H9 (cell line): Measurements from ENCODE around the gene NAP1L1. TPM values are rescaled to one million over a fixed set of nuclear protein-coding genes. Genes with fewer than 3 reads are reported as not detected.

Experiments
- DNase-seq: peaks from one replicate; pipeline ENCODE4 v3.0.0-alpha.2; 2017
- H2AFZ ChIP-seq: one replicate; pipeline ENCODE4 v1.6.1; 2013; ENCODE audit warnings: mild to moderate bottlenecking, low read length, control low read depth, moderate library complexity
- H2AK5ac ChIP-seq: 2 replicates; pipeline ENCODE4 v1.6.1; 2013; ENCODE audit warnings: low read length, control low read depth, mixed read lengths; ENCODE audit not compliant: insufficient read length
- H2BK120ac ChIP-seq: one replicate; pipeline ENCODE4 v1.6.1; 2013; ENCODE audit warnings: low read depth, mild to moderate bottlenecking, low read length, control low read depth, inconsistent platforms; ENCODE audit not compliant: poor library complexity, severe bottlenecking
- H2BK12ac ChIP-seq: 2 replicates; pipeline ENCODE4 v1.6.1; 2013; ENCODE audit warnings: low read length, control low read depth, mixed read lengths, low read depth; ENCODE audit not compliant: insufficient read length
- H2BK15ac ChIP-seq: 2 replicates; pipeline ENCODE4 v1.6.1; 2013; ENCODE audit warnings: low read depth, low read length, control low read depth
- H2BK20ac ChIP-seq: one replicate; pipeline ENCODE4 v1.6.1; 2013; ENCODE audit warnings: low read depth, mild to moderate bottlenecking, low read length, control low read depth, inconsistent platforms; ENCODE audit not compliant: poor library complexity, severe bottlenecking
- H2BK5ac ChIP-seq: 2 replicates; pipeline ENCODE4 v1.6.1; 2013; ENCODE audit warnings: low read length, control low read depth, mixed read lengths; ENCODE audit not compliant: insufficient read length
- H3K14ac ChIP-seq: 2 replicates; pipeline ENCODE4 v1.6.1; 2013; ENCODE audit warnings: low read length, control low read depth; ENCODE audit not compliant: insufficient read depth
- H3K18ac ChIP-seq: 2 replicates; pipeline ENCODE4 v1.6.1; 2013; ENCODE audit warnings: low read depth, mild to moderate bottlenecking, mixed read lengths, low read length, control low read depth; ENCODE audit not compliant: insufficient read length
- H3K23ac ChIP-seq: 2 replicates; pipeline ENCODE4 v1.6.1; 2013; ENCODE audit warnings: low read length, control low read depth, mixed read lengths, low read depth; ENCODE audit not compliant: insufficient read length
- H3K23me2 ChIP-seq: 2 replicates; pipeline ENCODE4 v1.6.1; 2013; ENCODE audit warnings: low read depth, mild to moderate bottlenecking, mixed read lengths, low read length, control low read depth; ENCODE audit not compliant: insufficient read length, poor library complexity, severe bottlenecking
- H3K27ac ChIP-seq: 2 replicates; pipeline ENCODE4 v1.5.1; 2013; ENCODE audit warnings: low read length, control low read depth, mixed read lengths, low read depth; ENCODE audit not compliant: insufficient read length
- H3K27me3 ChIP-seq: 2 replicates; pipeline ENCODE4 v1.6.1; 2013; ENCODE audit warnings: low read length, control low read depth, inconsistent platforms; ENCODE audit not compliant: insufficient read depth
- H3K4ac ChIP-seq: 2 replicates; pipeline ENCODE4 v1.6.1; 2013; ENCODE audit warnings: low read depth, mild to moderate bottlenecking, control low read depth, inconsistent platforms, low read length, moderate library complexity
- H3K4me1 ChIP-seq: 2 replicates; pipeline ENCODE4 v1.6.1; 2013; ENCODE audit warnings: low read length, control low read depth, inconsistent platforms; ENCODE audit not compliant: insufficient read depth
- H3K4me2 ChIP-seq: 2 replicates; pipeline ENCODE4 v1.6.1; 2013; ENCODE audit warnings: low read length, control low read depth, mixed read lengths; ENCODE audit not compliant: insufficient read length, insufficient read depth
- H3K56ac ChIP-seq: 2 replicates; pipeline ENCODE4 v1.6.1; 2013; ENCODE audit warnings: low read depth, mild to moderate bottlenecking, mixed read lengths, low read length, control low read depth; ENCODE audit not compliant: insufficient read length
- H3K79me1 ChIP-seq: 2 replicates; pipeline ENCODE4 v1.6.1; 2013; ENCODE audit warnings: low read depth, mild to moderate bottlenecking, moderate library complexity, low read length, control low read depth, inconsistent platforms; ENCODE audit not compliant: insufficient read depth, poor library complexity, severe bottlenecking
- H3K79me2 ChIP-seq: 2 replicates; pipeline ENCODE4 v1.6.1; 2013; ENCODE audit warnings: low read length, control low read depth, inconsistent platforms; ENCODE audit not compliant: insufficient read depth
- H3K9ac ChIP-seq: 2 replicates; pipeline ENCODE4 v1.6.1; 2013; ENCODE audit warnings: low read length, control low read depth, mixed read lengths; ENCODE audit not compliant: insufficient read length; ENCODE audit errors: extremely low read depth
- H3K9me3 ChIP-seq: one replicate; pipeline ENCODE4 v1.6.1; 2013; ENCODE audit warnings: low read depth, low read length, inconsistent platforms; ENCODE audit not compliant: control insufficient read depth
- H3T11ph ChIP-seq: one replicate; pipeline ENCODE4 v1.6.1; 2013; ENCODE audit warnings: mild to moderate bottlenecking, low read length, control low read depth, inconsistent platforms
- H4K20me1 ChIP-seq: one replicate; pipeline ENCODE4 v1.6.1; 2013; ENCODE audit not compliant: control insufficient read depth, insufficient read length, insufficient read depth
- H4K5ac ChIP-seq: 2 replicates; pipeline ENCODE4 v1.6.1; 2013; ENCODE audit warnings: low read depth, mild to moderate bottlenecking, mixed read lengths, low read length, control low read depth; ENCODE audit not compliant: insufficient read length
- H4K8ac ChIP-seq: replicated peaks from 2 replicates; pipeline ENCODE4 v1.6.1; 2013; ENCODE audit warnings: low read length, control low read depth, mixed read lengths, low read depth; ENCODE audit not compliant: insufficient read length
- H4K91ac ChIP-seq: 2 replicates; pipeline ENCODE4 v1.6.1; 2013; ENCODE audit warnings: low read depth, mild to moderate bottlenecking, moderate library complexity, mixed read lengths, low read length, control low read depth; ENCODE audit not compliant: insufficient read length
- H3K27ac Mint-ChIP-seq, 3 experiments: 2 replicates in 2 of 3; 3 replicates in 1 of 3; pipeline ENCODE4 v1.8.0; 2020 to 2021; ENCODE audit warnings: mixed read lengths in 3 of 3, mild to moderate bottlenecking in 1 of 3, moderate library complexity in 1 of 3
- H3K27me3 Mint-ChIP-seq: 2 replicates; pipeline ENCODE4 v1.8.0; 2021; ENCODE audit warnings: low read depth, mild to moderate bottlenecking, moderate library complexity, mixed read lengths
- H3K36me3 Mint-ChIP-seq, 3 experiments: 2 replicates in 2 of 3; 3 replicates in 1 of 3; pipeline ENCODE4 v1.8.0; 2020 to 2021; ENCODE audit warnings: low read depth in 3 of 3, mixed read lengths in 3 of 3; ENCODE audit not compliant: insufficient read depth in 1 of 3
- H3K4me1 Mint-ChIP-seq, 2 experiments: 2 replicates each; pipeline ENCODE4 v1.8.0; 2020; ENCODE audit warnings: mixed read lengths in 2 of 2
- H3K4me3 Mint-ChIP-seq, 2 experiments: 2 replicates in 1 of 2; 3 replicates in 1 of 2; pipeline ENCODE4 v1.8.0; 2020 to 2021; ENCODE audit warnings: mild to moderate bottlenecking in 2 of 2, mixed read lengths in 2 of 2, moderate library complexity in 1 of 2
- H3K9me3 Mint-ChIP-seq, 2 experiments: 2 replicates in 1 of 2; 3 replicates in 1 of 2; pipeline ENCODE4 v1.8.0; 2020; ENCODE audit warnings: mild to moderate bottlenecking in 2 of 2, mixed read lengths in 2 of 2, moderate library complexity in 1 of 2
- CTCF ChIP-seq: fragments of 200-600 bp; sonication (generic); conservative IDR thresholded peaks from 3 replicates; pipeline ENCODE4 v1.8.0; 2021; ENCODE audit warnings: antibody characterized with exemption, mild to moderate bottlenecking
- WGBS: extraction: QIAGEN DNeasy Blood & Tissue Kit; methylation state at CpG from one replicate; pipeline ENCODE4 v1.1.7; 2013; ENCODE audit warnings: missing lambda C conversion rate, low lambda C conversion rate, mixed read lengths; ENCODE audit not compliant: insufficient read length; ENCODE audit errors: extremely low coverage; 5-methylcytosine and 5-hydroxymethylcytosine counted together
- total RNA-seq: library from RNA; stranded (reverse); gene quantifications from 2 replicates; pipeline ENCODE4 v1.2.1, GENCODE V29; 2021

Gene NAP1L1
- total RNA-seq, 1 experiment from 2014 or later = 1,012 TPM

GRCh38 chr12:76031414-76032042 lies 53.0 kb downstream of the NAP1L1 start, which contains the start of gene PHLDA1:
Gene PHLDA1 (minus strand): TSS chr12:76031776.
- H3K79me2 ChIP-seq = peaks cover 11% of the 10 kb centered on the region; the same call in 1 of the 2 replicates
- no CpG with 5 or more reads among the region's 67 CpGs for WGBS
- peak within 1 kb of the TSS; percentile 87 for H3K27ac ChIP-seq

More at GRCh38 chr12:76031414-76032042, 53.0 kb downstream of the NAP1L1 start, which contains the start of gene PHLDA1:
- no peaks in the 10 kb centered on the region; a peak in 1 of 5 replicates for H3K9me3 Mint-ChIP-seq
- Histone ChIP-seq H3K4me2 (peak within 1 kb of the TSS; percentile 97), H2BK12ac (no peak within 1 kb of the TSS), H4K8ac (no peak within 1 kb of the TSS), H3K9ac (peak within 1 kb of the TSS; percentile 83), H3K23ac (no peak within 1 kb of the TSS), H4K20me1 (no peaks in the 10 kb centered on the region), H2BK120ac (no peak within 1 kb of the TSS), H4K5ac (peak within 1 kb of the TSS; percentile 82), H4K91ac (no peak within 1 kb of the TSS), H3K27me3 (no peaks in the 10 kb centered on the region), H3K9me3 (no peaks in the 10 kb centered on the region), H2BK15ac (no peak within 1 kb of the TSS), H3K4ac (no peak within 1 kb of the TSS), H2BK5ac (peak within 1 kb of the TSS; percentile 94), H3K4me1 (peaks cover 8% of the 10 kb centered on the region; the same call in 1 of the 2 replicates), H3K18ac (peak within 1 kb of the TSS; percentile 74), H3T11ph (no peak within 1 kb of the TSS), H3K14ac (peak within 1 kb of the TSS; percentile 88), H2AFZ (no peak within 1 kb of the TSS), H2BK20ac (no peak within 1 kb of the TSS), H2AK5ac (no peak within 1 kb of the TSS), H3K56ac (no peak within 1 kb of the TSS), H3K23me2 (peaks cover 9% of the 10 kb centered on the region), H3K79me1 (no peaks in the 10 kb centered on the region)
- H3K4me3 Mint-ChIP-seq = peak within 1 kb of the TSS; percentile 98 to 99
- peaks cover 3% of the 10 kb centered on the region for H3K27me3 Mint-ChIP-seq
- H3K36me3 Mint-ChIP-seq = peaks cover 5 to 44% (median 32%) of the 10 kb centered on the region in 3 experiments; a peak in 4 of 7 replicates
- peak within 1 kb of the TSS; percentile 93 to 99 (median 99) for H3K27ac Mint-ChIP-seq
- peaks cover 33% of the 10 kb centered on the region in 2 experiments for H3K4me1 Mint-ChIP-seq
- TF ChIP-seq CTCF = peak; percentile 68
- DNase-seq = peak; percentile 96
